HEK293 (cell line): ENCODE results near the gene AATF.
A peak's percentile ranks its signal among the peaks of the same experiment; 100 is the strongest.

Experiments
- CTCF ChIA-PET: fragments of 350-600 bp; formaldehyde crosslinking; extraction: SDS; loops from one replicate; lab custom pipeline; 2021; ENCODE audit warnings: antibody characterized with exemption; lab: Yijun Ruan, JAX
- POLR2A ChIA-PET: fragments of 300-600 bp; formaldehyde crosslinking; extraction: SDS; loops from one replicate; lab custom pipeline; 2020; ENCODE audit warnings: antibody characterized with exemption, inconsistent platforms; lab: Yijun Ruan, JAX
- H3K27ac ChIP-seq: fragments of 200-500 bp; sonication (Bioruptor generic); 2 replicates; pipeline ENCODE4 v1.5.1; 2014; ENCODE audit warnings: low read depth, low read length, control low read depth, inconsistent platforms; ENCODE audit errors: extremely low read depth
- H3K36me3 ChIP-seq, 2 experiments: fragments of 200-500 bp in 1 of 2; sonication (Bioruptor generic) in 1 of 2; 1 replicate in 1 of 2; 2 replicates in 1 of 2; pipeline ENCODE4 v1.5.1; 2014 to 2017; ENCODE audit warnings: inconsistent platforms in 2 of 2, low read length in 2 of 2; ENCODE audit not compliant: control insufficient read depth in 2 of 2, insufficient read depth in 1 of 2
- H3K4me1 ChIP-seq: fragments of 200-500 bp; sonication (Bioruptor generic); 2 replicates; pipeline ENCODE4 v1.5.1; 2014; ENCODE audit warnings: mild to moderate bottlenecking, low read length, inconsistent platforms; ENCODE audit not compliant: control insufficient read depth, insufficient read depth
- H3K4me3 ChIP-seq: 2 replicates; pipeline ENCODE4 v1.5.1; 2011; ENCODE audit warnings: low read depth, mild to moderate bottlenecking, control low read depth, low read length, moderate library complexity
- H3K9me3 ChIP-seq: fragments of 200-500 bp; sonication (Bioruptor generic); 2 replicates; pipeline ENCODE4 v1.5.1; 2014; ENCODE audit warnings: low read depth, low read length, inconsistent platforms; ENCODE audit not compliant: control insufficient read depth, insufficient read depth
- FEZF1 ChIP-seq: fragments of 450-650 bp; formaldehyde crosslinking; IDR thresholded peaks from 2 replicates; pipeline ENCODE4 v1.5.1; 2016; ENCODE audit warnings: missing biosample characterization, missing genetic modification characterization
- GFI1B ChIP-seq: fragments of 450-650 bp; formaldehyde crosslinking; IDR thresholded peaks from 2 replicates; pipeline ENCODE4 v1.5.1; 2016; ENCODE audit warnings: missing biosample characterization, missing genetic modification characterization
- GLIS1 ChIP-seq: fragments of 450-650 bp; formaldehyde crosslinking; IDR thresholded peaks from 2 replicates; pipeline ENCODE4 v1.5.1; 2016; ENCODE audit warnings: missing biosample characterization, missing genetic modification characterization
- KLF8 ChIP-seq: fragments of 450-650 bp; formaldehyde crosslinking; IDR thresholded peaks from 2 replicates; pipeline ENCODE4 v1.5.1; 2016; ENCODE audit warnings: missing biosample characterization, missing genetic modification characterization
- OVOL3 ChIP-seq: fragments of 450-650 bp; formaldehyde crosslinking; IDR thresholded peaks from 2 replicates; pipeline ENCODE4 v1.5.1; 2016; ENCODE audit warnings: missing biosample characterization, missing genetic modification characterization
- RBAK ChIP-seq: fragments of 450-650 bp; formaldehyde crosslinking; IDR thresholded peaks from 2 replicates; pipeline ENCODE4 v1.5.1; 2016; ENCODE audit warnings: missing biosample characterization, missing genetic modification characterization
- SCRT1 ChIP-seq: fragments of 450-650 bp; formaldehyde crosslinking; IDR thresholded peaks from 2 replicates; pipeline ENCODE4 v1.5.1; 2016; ENCODE audit warnings: missing biosample characterization, missing genetic modification characterization, borderline replicate concordance
- WT1 ChIP-seq: fragments of 450-650 bp; formaldehyde crosslinking; IDR thresholded peaks from 2 replicates; pipeline ENCODE4 v1.5.1; 2016; ENCODE audit warnings: missing biosample characterization, missing genetic modification characterization
- YY1 ChIP-seq: fragments of 450-650 bp; formaldehyde crosslinking; IDR thresholded peaks from 2 replicates; pipeline ENCODE4 v1.5.1; 2018; ENCODE audit warnings: missing biosample characterization, missing genetic modification characterization
- YY2 ChIP-seq: fragments of 450-650 bp; formaldehyde crosslinking; IDR thresholded peaks from 2 replicates; pipeline ENCODE4 v1.5.1; 2016; ENCODE audit warnings: missing biosample characterization, missing genetic modification characterization
- ZBTB1 ChIP-seq: fragments of 450-650 bp; formaldehyde crosslinking; IDR thresholded peaks from 2 replicates; pipeline ENCODE4 v1.5.1; 2016; ENCODE audit warnings: missing biosample characterization, missing genetic modification characterization
- ZBTB20 ChIP-seq: fragments of 450-650 bp; formaldehyde crosslinking; IDR thresholded peaks from 2 replicates; pipeline ENCODE4 v1.5.1; 2016; ENCODE audit warnings: missing biosample characterization, missing genetic modification characterization
- ZBTB48 ChIP-seq: fragments of 450-650 bp; formaldehyde crosslinking; IDR thresholded peaks from 2 replicates; pipeline ENCODE4 v1.5.1; 2016; ENCODE audit warnings: missing biosample characterization, missing genetic modification characterization
- ZBTB8A ChIP-seq: fragments of 450-650 bp; formaldehyde crosslinking; IDR thresholded peaks from 2 replicates; pipeline ENCODE4 v1.5.1; 2016; ENCODE audit warnings: missing biosample characterization, missing genetic modification characterization
- ZEB2 ChIP-seq: fragments of 450-650 bp; formaldehyde crosslinking; IDR thresholded peaks from 2 replicates; pipeline ENCODE4 v1.5.1; 2016; ENCODE audit warnings: missing biosample characterization, missing genetic modification characterization
- ZFP41 ChIP-seq: fragments of 450-650 bp; formaldehyde crosslinking; IDR thresholded peaks from 2 replicates; pipeline ENCODE4 v1.5.1; 2016; ENCODE audit warnings: missing biosample characterization, missing genetic modification characterization, borderline replicate concordance
- ZFP69B ChIP-seq: fragments of 450-650 bp; formaldehyde crosslinking; IDR thresholded peaks from 2 replicates; pipeline ENCODE4 v1.5.1; 2016; ENCODE audit warnings: missing biosample characterization, missing genetic modification characterization
- ZNF10 ChIP-seq: fragments of 450-650 bp; formaldehyde crosslinking; IDR thresholded peaks from 2 replicates; pipeline ENCODE4 v1.5.1; 2017; ENCODE audit warnings: missing biosample characterization, missing genetic modification characterization
- ZNF140 ChIP-seq: fragments of 450-650 bp; formaldehyde crosslinking; IDR thresholded peaks from 2 replicates; pipeline ENCODE4 v1.5.1; 2016; ENCODE audit warnings: missing biosample characterization, missing genetic modification characterization
- ZNF26 ChIP-seq: fragments of 450-650 bp; formaldehyde crosslinking; IDR thresholded peaks from 2 replicates; pipeline ENCODE4 v1.5.1; 2016; ENCODE audit warnings: missing biosample characterization, missing genetic modification characterization
- ZNF292 ChIP-seq: fragments of 450-650 bp; formaldehyde crosslinking; IDR thresholded peaks from 2 replicates; pipeline ENCODE4 v1.5.1; 2016; ENCODE audit warnings: low read depth, missing biosample characterization, missing genetic modification characterization, borderline replicate concordance
- ZNF302 ChIP-seq: fragments of 450-650 bp; formaldehyde crosslinking; IDR thresholded peaks from 2 replicates; pipeline ENCODE4 v1.5.1; 2016; ENCODE audit warnings: missing biosample characterization, missing genetic modification characterization, low read depth
- ZNF335 ChIP-seq: fragments of 450-650 bp; formaldehyde crosslinking; conservative IDR thresholded peaks from 2 replicates; pipeline ENCODE4 v1.5.1; 2016; ENCODE audit warnings: missing biosample characterization, missing genetic modification characterization
- ZNF341 ChIP-seq: fragments of 450-650 bp; formaldehyde crosslinking; IDR thresholded peaks from 2 replicates; pipeline ENCODE4; 2016; ENCODE audit warnings: low read depth, missing biosample characterization, missing genetic modification characterization
- ZNF350 ChIP-seq: fragments of 450-650 bp; formaldehyde crosslinking; IDR thresholded peaks from 2 replicates; pipeline ENCODE4 v1.5.0; 2017; ENCODE audit warnings: missing biosample characterization, mild to moderate bottlenecking, missing genetic modification characterization
- ZNF362 ChIP-seq: fragments of 450-650 bp; formaldehyde crosslinking; IDR thresholded peaks from 2 replicates; pipeline ENCODE4 v1.5.1; 2016; ENCODE audit warnings: missing biosample characterization, missing genetic modification characterization
- ZNF621 ChIP-seq: fragments of 450-650 bp; formaldehyde crosslinking; IDR thresholded peaks from 2 replicates; pipeline ENCODE4 v1.5.1; 2017; ENCODE audit warnings: missing biosample characterization, missing genetic modification characterization
- ZNF626 ChIP-seq: fragments of 450-650 bp; sonication (Bioruptor Pico); formaldehyde crosslinking; IDR thresholded peaks from 2 replicates; pipeline ENCODE4 v1.5.1; 2018; ENCODE audit warnings: missing biosample characterization, missing genetic modification characterization, inconsistent platforms
- ZNF629 ChIP-seq: fragments of 450-650 bp; formaldehyde crosslinking; IDR thresholded peaks from 2 replicates; pipeline ENCODE4 v1.5.1; 2017; ENCODE audit warnings: missing biosample characterization, missing genetic modification characterization
- ZNF660 ChIP-seq: fragments of 450-650 bp; IDR thresholded peaks from 2 replicates; pipeline ENCODE4 v1.5.1; 2018; ENCODE audit warnings: missing biosample characterization, mild to moderate bottlenecking, missing genetic modification characterization
- ZNF701 ChIP-seq: fragments of 450-650 bp; formaldehyde crosslinking; IDR thresholded peaks from 2 replicates; pipeline ENCODE4 v1.5.1; 2016; ENCODE audit warnings: missing biosample characterization, missing genetic modification characterization
- ZNF776 ChIP-seq: fragments of 450-650 bp; formaldehyde crosslinking; IDR thresholded peaks from 2 replicates; pipeline ENCODE4 v1.5.0; 2017; ENCODE audit warnings: missing biosample characterization, missing genetic modification characterization, borderline replicate concordance
- ZSCAN30 ChIP-seq: fragments of 450-650 bp; IDR thresholded peaks from 2 replicates; pipeline ENCODE4 v1.5.1; 2018; ENCODE audit warnings: missing biosample characterization, mild to moderate bottlenecking, missing genetic modification characterization, moderate library complexity

The AATF gene

GRCh38 chr17:37089956-37090355 lies 141.2 kb downstream of the AATF start:
- Histone ChIP-seq H3K9me3 (no peaks in the 10 kb centered on the region), H3K27ac (no peak overlapping the region), H3K36me3 (peaks cover 3 to 60% of the 10 kb centered on the region in 2 experiments), H3K4me3 (no peak overlapping the region), H3K4me1 (no peaks in the 10 kb centered on the region)
- CTCF ChIA-PET = interaction anchor here (0.9 to 1.6 kb wide), 2 partner anchors 8 to 42 kb away, joined by 3 read pairs; no protein-coding TSS in a partner anchor
- TF ChIP-seq ZBTB1 (no peak), YY2 (tag by site-specific recombination) (no peak), ZNF660 (tag by site-specific recombination) (no peak), ZNF335 (tag by site-specific recombination) (no peak), ZNF621 (tag by site-specific recombination) (no peak)
- POLR2A ChIA-PET = no interaction called here

GRCh38 chr17:37090941-37091340 lies 142.2 kb downstream of the AATF start:
- Histone ChIP-seq H3K4me3 (no peak overlapping the region), H3K36me3 (peaks cover 4 to 59% of the 10 kb centered on the region in 2 experiments), H3K9me3 (no peaks in the 10 kb centered on the region), H3K27ac (no peak overlapping the region), H3K4me1 (no peaks in the 10 kb centered on the region)
- ChIA-PET CTCF (interaction anchor here (0.6 kb wide), 2 partner anchors 67 to 72 kb away, joined by 3 read pairs; no protein-coding TSS in a partner anchor), POLR2A (no interaction called here)
- TF ChIP-seq ZNF26 (tag by site-specific recombination) (no peak), ZBTB8A (no peak)

- POLR2A ChIA-PET = no interaction called here
- Histone ChIP-seq H3K9me3 (no peaks in the 10 kb centered on the region), H3K27ac (no peak overlapping the region), H3K4me1 (no peaks in the 10 kb centered on the region), H3K4me3 (no peak overlapping the region), H3K36me3 (peaks cover 14 to 59% of the 10 kb centered on the region in 2 experiments)
- CTCF ChIA-PET = no interaction called here
- TF ChIP-seq ZNF362 (tag by site-specific recombination) (peak; percentile 88), OVOL3 (tag by site-specific recombination) (no peak), ZBTB8A (no peak), ZNF629 (tag by site-specific recombination) (peak; percentile 32; the same call in 1 of the 2 replicates), WT1 (tag by site-specific recombination) (0 out of 2 replicates have a peak, but pooled peaks have one; percentile 41), ZEB2 (no peak), GLIS1 (tag by site-specific recombination) (peak; percentile 93), ZBTB20 (tag by site-specific recombination) (no peak), ZNF292 (tag by site-specific recombination) (no peak), ZNF10 (tag by site-specific recombination) (no peak), ZNF776 (tag by site-specific recombination) (no peak), ZNF302 (no peak), ZNF701 (tag by site-specific recombination) (no peak), RBAK (tag by site-specific recombination) (no peak), ZFP69B (tag by site-specific recombination) (no peak), YY1 (tag by site-specific recombination) (no peak), ZFP41 (tag by site-specific recombination) (no peak), ZNF341 (tag by site-specific recombination) (no peak), SCRT1 (0 out of 2 replicates have a peak, but pooled peaks have one; percentile 13), ZNF350 (no peak), ZNF140 (tag by site-specific recombination) (no peak), GFI1B (tag by site-specific recombination) (no peak), KLF8 (tag by site-specific recombination) (0 out of 2 replicates have a peak, but pooled peaks have one; percentile 20), FEZF1 (tag by site-specific recombination) (no peak), ZNF626 (tag by site-specific recombination) (no peak), ZBTB48 (no peak), ZSCAN30 (tag by site-specific recombination) (no peak)
These were observed 143.3 kb downstream of the AATF start for GRCh38 chr17:37092071-37092470.
